ENCODE results near the gene CACYBP.

CACYBP gene, protein sequence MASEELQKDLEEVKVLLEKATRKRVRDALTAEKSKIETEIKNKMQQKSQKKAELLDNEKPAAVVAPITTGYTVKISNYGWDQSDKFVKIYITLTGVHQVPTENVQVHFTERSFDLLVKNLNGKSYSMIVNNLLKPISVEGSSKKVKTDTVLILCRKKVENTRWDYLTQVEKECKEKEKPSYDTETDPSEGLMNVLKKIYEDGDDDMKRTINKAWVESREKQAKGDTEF

DNA sequence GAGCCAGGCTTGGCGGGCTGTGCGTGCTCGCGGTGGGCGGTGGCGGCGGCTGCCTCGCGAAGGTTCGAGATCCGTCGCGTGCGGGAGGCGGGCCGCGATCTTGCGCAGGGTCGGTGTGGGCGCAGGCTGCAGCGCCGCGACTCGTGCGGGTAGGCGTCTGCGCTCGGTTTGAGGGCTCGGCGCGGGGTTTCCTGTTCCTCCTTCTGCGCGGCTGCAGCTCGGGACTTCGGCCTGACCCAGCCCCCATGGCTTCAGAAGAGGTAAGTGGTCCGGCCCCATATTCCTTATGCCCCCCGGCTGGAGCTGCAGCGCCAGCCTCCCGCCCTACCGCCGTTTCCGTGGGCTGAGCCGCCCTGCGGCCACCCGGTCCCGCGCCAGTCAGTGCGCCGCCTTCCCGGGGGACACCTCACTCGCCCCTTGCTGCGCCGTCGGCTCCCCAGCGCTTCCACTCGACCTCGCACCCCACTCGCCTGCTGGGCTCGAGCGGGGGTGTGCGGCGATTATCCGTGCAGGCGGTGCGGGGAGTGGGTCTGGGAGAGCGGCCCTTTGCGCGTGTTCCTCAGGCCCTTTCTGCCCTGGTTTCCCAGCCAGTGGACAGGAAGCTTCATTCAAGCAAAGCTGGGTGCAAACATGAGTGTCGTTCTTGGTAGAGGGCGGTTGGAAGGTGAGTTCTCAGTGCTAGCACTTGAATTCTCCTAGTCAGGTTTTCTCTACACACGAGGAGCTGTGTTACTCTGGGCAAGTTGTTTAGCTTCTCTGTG is at the start of gene CACYBP:
CACYBP (plus strand) TSS at position 12 of the 761 bp plus-strand sequence; CDS start at position 246, 234 bp downstream.
- Histone ChIP-seq H3K9me3 (no peaks in the 10 kb centered on the region), H3K27ac (peak within 1 kb of the TSS; percentile 97), H3K4me3 (ENCODE audit: low read depth in 1 of 2, low read length in 1 of 2) (peak within 1 kb of the TSS; percentile 79), H3K36me3 (peaks cover 3% of the 10 kb centered on the region), H3K4me1 (ENCODE audit: control insufficient read depth in 1 of 2, insufficient read depth in 1 of 2, low read depth in 1 of 2, low read length in 1 of 2) (peaks cover 20 to 22% of the 10 kb centered on the region in 2 experiments), H3K27me3 (no peaks in the 10 kb centered on the region)
- TF ChIP-seq, protein P1, sequence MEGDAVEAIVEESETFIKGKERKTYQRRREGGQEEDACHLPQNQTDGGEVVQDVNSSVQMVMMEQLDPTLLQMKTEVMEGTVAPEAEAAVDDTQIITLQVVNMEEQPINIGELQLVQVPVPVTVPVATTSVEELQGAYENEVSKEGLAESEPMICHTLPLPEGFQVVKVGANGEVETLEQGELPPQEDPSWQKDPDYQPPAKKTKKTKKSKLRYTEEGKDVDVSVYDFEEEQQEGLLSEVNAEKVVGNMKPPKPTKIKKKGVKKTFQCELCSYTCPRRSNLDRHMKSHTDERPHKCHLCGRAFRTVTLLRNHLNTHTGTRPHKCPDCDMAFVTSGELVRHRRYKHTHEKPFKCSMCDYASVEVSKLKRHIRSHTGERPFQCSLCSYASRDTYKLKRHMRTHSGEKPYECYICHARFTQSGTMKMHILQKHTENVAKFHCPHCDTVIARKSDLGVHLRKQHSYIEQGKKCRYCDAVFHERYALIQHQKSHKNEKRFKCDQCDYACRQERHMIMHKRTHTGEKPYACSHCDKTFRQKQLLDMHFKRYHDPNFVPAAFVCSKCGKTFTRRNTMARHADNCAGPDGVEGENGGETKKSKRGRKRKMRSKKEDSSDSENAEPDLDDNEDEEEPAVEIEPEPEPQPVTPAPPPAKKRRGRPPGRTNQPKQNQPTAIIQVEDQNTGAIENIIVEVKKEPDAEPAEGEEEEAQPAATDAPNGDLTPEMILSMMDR (IDR thresholded peaks at IDR 0.05) = peak; percentile 37

DNA sequence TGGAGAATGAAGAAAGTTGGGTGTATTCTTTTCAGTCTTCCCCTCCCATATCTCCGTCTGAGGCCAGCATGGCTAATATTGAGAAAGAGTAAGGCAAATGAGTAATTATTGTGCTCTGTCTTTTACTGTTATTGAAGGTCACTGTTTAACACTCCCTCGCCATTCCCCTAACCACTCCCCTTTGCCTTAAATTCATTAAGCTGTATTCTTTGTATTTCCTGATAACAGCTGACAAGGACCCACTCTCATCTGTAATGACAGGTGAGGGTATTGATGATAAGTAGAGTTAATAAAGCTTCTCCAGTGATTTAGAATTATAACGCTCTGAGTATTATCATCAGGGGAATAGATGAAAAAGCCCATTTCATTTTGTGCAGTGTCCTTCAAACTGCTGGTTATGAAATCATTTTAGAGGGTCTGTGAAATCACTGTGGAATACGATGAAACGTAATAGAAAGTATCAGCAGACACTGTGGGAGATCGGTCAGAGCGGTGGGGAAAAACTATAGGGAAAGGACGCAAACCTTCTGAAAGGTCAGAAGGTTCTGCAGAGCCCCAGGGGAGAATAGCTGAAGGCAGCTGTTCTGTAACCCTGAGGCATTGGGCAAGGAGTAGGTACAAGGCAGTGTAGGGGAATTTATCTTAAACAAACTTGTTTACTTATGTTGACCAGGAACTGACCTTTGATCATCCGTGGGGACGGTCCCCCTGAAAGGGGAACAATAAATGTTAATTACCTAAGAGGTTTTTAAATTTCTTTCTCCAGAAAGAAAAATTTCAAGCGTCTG is 46.3 kb upstream of the CACYBP start:
- Histone ChIP-seq H3K27ac (peak overlapping the region; percentile 57), H3K4me3 (ENCODE audit: low read depth in 1 of 2, low read length in 1 of 2) (no peak overlapping the region), H3K36me3 (no peaks in the 10 kb centered on the region), H3K9me3 (no peaks in the 10 kb centered on the region), H3K27me3 (no peaks in the 10 kb centered on the region), H3K4me1 (ENCODE audit: control insufficient read depth in 1 of 2, insufficient read depth in 1 of 2, low read depth in 1 of 2, low read length in 1 of 2) (peaks cover 25 to 31% of the 10 kb centered on the region in 2 experiments)
- TF ChIP-seq, protein P1 (IDR thresholded peaks at IDR 0.05) = no peak

DNA sequence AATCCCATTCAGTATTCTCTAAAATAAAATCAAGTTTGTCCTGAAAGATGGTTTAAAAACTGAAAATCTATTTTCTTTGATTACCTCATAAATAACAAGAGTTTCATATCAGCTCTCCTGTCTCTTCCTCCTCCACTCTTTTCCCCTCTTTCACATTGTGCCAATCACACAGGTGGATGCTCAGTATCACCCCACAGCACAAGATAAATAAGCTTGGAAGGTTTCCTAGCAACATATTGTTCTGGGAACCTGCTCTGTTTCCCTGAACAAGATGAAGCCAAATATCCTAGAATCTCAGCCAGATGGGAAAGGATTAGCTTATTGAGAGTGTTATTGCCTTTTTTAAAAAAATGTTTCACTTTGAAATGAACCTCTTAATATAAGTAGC is 45.7 kb upstream of the CACYBP start:
- H3K4me1 ChIP-seq (ENCODE audit: control insufficient read depth in 1 of 2, insufficient read depth in 1 of 2, low read depth in 1 of 2, low read length in 1 of 2) = peaks cover 25 to 31% of the 10 kb centered on the region in 2 experiments
- H3K9me3 ChIP-seq = no peaks in the 10 kb centered on the region
- no peaks in the 10 kb centered on the region for H3K27me3 ChIP-seq
- H3K4me3 ChIP-seq (ENCODE audit: low read depth in 1 of 2, low read length in 1 of 2) = no peak overlapping the region
- TF ChIP-seq, protein P1 (IDR thresholded peaks at IDR 0.05) = no peak
- no peaks in the 10 kb centered on the region for H3K36me3 ChIP-seq
- peak overlapping the region; percentile 57 for H3K27ac ChIP-seq

DNA sequence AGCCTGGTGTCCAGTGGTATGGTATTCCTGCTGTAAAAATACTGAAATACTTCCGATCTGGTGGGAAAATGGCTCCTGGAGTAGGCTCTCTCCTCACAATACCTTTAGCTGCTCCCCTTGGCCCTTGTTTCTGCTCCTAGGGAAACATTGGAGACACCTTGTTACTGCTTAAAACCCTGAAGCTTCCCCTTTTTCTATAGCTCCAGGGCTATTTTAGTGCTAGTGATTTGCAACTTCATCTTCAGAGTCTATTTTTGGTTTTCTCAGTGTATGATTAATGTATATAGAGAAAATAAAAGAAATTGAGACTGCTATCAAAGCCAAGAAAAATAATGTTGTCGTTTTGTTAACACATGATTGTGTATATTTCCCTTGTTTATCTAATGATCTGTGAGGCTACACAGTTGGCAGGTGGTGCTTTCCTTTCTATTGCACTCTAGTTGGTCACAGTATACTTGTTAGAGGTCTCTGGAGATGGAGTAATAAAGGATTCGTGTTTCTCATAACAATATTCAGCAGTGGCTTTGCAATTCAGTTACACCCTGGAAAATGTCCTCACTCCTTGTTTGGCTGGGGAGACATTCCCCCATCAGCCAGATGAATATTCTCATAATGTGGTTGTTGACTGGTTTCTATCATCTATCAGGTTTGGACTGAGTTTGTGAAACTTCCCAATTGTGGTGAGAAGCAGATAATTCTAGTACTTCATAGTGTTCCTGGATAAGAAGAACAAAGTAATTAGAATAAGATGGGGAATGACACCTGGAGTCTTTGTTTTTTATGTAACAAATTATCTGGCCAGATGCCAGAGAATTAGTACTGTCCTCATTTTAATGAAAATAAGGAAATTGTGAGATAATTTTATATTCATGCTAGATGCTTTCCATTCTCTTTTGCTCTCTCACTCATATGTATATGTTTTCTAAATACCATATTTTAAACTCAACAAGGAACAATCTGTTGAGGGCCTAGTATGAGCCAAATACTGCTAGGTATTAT is 44.8 kb upstream of the CACYBP start:
- peak overlapping the region; percentile 57 for H3K27ac ChIP-seq
- TF ChIP-seq, protein P1 (IDR thresholded peaks at IDR 0.05) = no peak
- H3K36me3 ChIP-seq = no peaks in the 10 kb centered on the region
- peaks cover 25 to 31% of the 10 kb centered on the region in 2 experiments for H3K4me1 ChIP-seq (ENCODE audit: control insufficient read depth in 1 of 2, insufficient read depth in 1 of 2, low read depth in 1 of 2, low read length in 1 of 2)
- no peak overlapping the region for H3K4me3 ChIP-seq (ENCODE audit: low read depth in 1 of 2, low read length in 1 of 2)
- H3K27me3 ChIP-seq = no peaks in the 10 kb centered on the region
- no peaks in the 10 kb centered on the region for H3K9me3 ChIP-seq
